Gastrocnemius medialis (tissue), 4 donors: ENCODE results near the gene MPV17. TPM values are rescaled to one million over a fixed set of nuclear protein-coding genes. Genes with fewer than 3 reads are reported as not detected.
"Not testable (repeated sequence)": the region's sequence is repeated elsewhere in the genome, so short reads cannot be mapped to it uniquely, and the experiment has no call there.

Source experiments
- ATAC-seq, 2 donors: fragments of 150-250 bp; one replicate each; pipeline ENCODE4 v1.9.1; 2016
- DNase-seq, 2 donors: peaks; one replicate each; pipeline ENCODE4 v3.0.0-alpha.2; 2019
- H3K27ac ChIP-seq, 4 donors: fragments of 200-600 bp; sonication (generic); 1 replicate in 1 of 4; 2 replicates in 3 of 4; pipeline ENCODE4 v1.5.1; 2016 to 2018; ENCODE audit warnings: mild to moderate bottlenecking in 2 of 4, moderate library complexity in 1 of 4
- H3K27me3 ChIP-seq, 3 donors: fragments of 200-600 bp; sonication (generic) in 2 of 3; 1 replicate in 1 of 3; 2 replicates in 2 of 3; pipeline versions ENCODE4 v1.5.1 to v1.6.0; 2016 to 2019; ENCODE audit warnings: mild to moderate bottlenecking in 1 of 3, moderate library complexity in 1 of 3
- H3K36me3 ChIP-seq, 2 donors: fragments of 200-600 bp; sonication (generic) in 1 of 2; one replicate each; pipeline ENCODE4 v1.5.1; 2017 to 2018
- H3K4me1 ChIP-seq, 2 donors: fragments of 200-600 bp; sonication (generic) in 1 of 2; one replicate each; pipeline ENCODE4 v1.5.1; 2016 to 2017; ENCODE audit warnings: mild to moderate bottlenecking in 2 of 2
- H3K4me3 ChIP-seq, 4 donors: fragments of 200-600 bp; sonication (generic) in 3 of 4; 1 replicate in 1 of 4; 2 replicates in 3 of 4; pipeline ENCODE4 v1.5.1; 2016 to 2019; ENCODE audit warnings: mild to moderate bottlenecking in 2 of 4
- H3K9me3 ChIP-seq, 3 donors: fragments of 200-600 bp; sonication (generic) in 2 of 3; 1 replicate in 1 of 3; 2 replicates in 2 of 3; pipeline ENCODE4 v1.5.1; 2016 to 2019
- CTCF ChIP-seq, 5 experiments: fragments of 450-650 bp in 3 of 5; fragments of 200-600 bp in 2 of 5; sonication (generic) in 2 of 5; IDR thresholded peaks in 4 of 5; conservative IDR thresholded peaks in 1 of 5; 1 replicate in 4 of 5; 2 replicates in 1 of 5; pipeline ENCODE4 v1.5.1; 2016 to 2019; ENCODE audit warnings: antibody characterized with exemption in 5 of 5, mild to moderate bottlenecking in 3 of 5, moderate library complexity in 3 of 5
- POLR2A ChIP-seq, 2 donors: fragments of 450-650 bp; IDR thresholded peaks; one replicate each; pipeline ENCODE4 v1.6.1; 2017; ENCODE audit warnings: antibody characterized with exemption in 2 of 2, mild to moderate bottlenecking in 2 of 2, moderate library complexity in 2 of 2
- in situ Hi-C, 4 donors: fragments of 200-750 bp; cut with MboI; loops; one replicate each; pipeline versions ENCODE4 v1.15.0 to v1.8.0; 2017; ENCODE audit warnings: low sequenced_read_pairs in 4 of 4
- intact Hi-C: fragments of 100-400 bp; cut with DNase I; formaldehyde crosslinking; loops from one replicate; pipeline ENCODE4 v1.15.1; 2023; ENCODE audit warnings: low total_unique reads
- total RNA-seq, 4 donors: library from RNA; depleted of rRNA; stranded (reverse); fragments of >200 nt; gene quantifications; one replicate each; pipeline versions ENCODE4 v1.1.0 to v1.2.3, GENCODE V29; 2016

The MPV17 gene
- total RNA-seq, 4 donors from 2014 or later: 9.9 to 16.0 (median 11.5) TPM

- intact Hi-C loops (loop anchor here (5.0 kb wide), 1 partner anchor 313 kb away; no protein-coding TSS in a partner anchor), in situ Hi-C loops (loop anchor here in 2 of 4 donors (10.0 to 25.0 kb wide), 2 partner anchors 171 to 313 kb away; partner anchors contain the start of gene MAPRE3 (in 2 of the 2))
- H3K27ac ChIP-seq: no peak within 1 kb of the TSS
- ATAC-seq (no peak), DNase-seq (no peak)
- no peaks in the 10 kb centered on the region for H3K36me3 ChIP-seq
- no peaks in the 10 kb centered on the region for H3K9me3 ChIP-seq
- TF ChIP-seq POLR2A (IDR thresholded peaks at IDR 0.05) (no peak), CTCF (IDR thresholded peaks at IDR 0.05 in 4 of 5, conservative IDR thresholded peaks at IDR 0.05 in 1 of 5) (no peak)
- no peak within 1 kb of the TSS for H3K4me3 ChIP-seq
- H3K4me1 ChIP-seq: peaks cover 5 to 7% of the 10 kb centered on the region in 2 donors
- no peaks in the 10 kb centered on the region for H3K27me3 ChIP-seq
Observed at GRCh38 chr2:27275211-27276150, 47.4 kb downstream of the MPV17 start, which contains the start of gene DNAJC5G. Gene DNAJC5G, plus strand, starts transcription at chr2:27275433. Its CDS starts 1,296 bp downstream, at chr2:27276729.

GRCh38 chr2:27272537-27273522, 50.1 kb downstream of the MPV17 start:
- ATAC-seq, H3K27me3 ChIP-seq, intact Hi-C loops, H3K4me3 ChIP-seq, H3K9me3 ChIP-seq, H3K4me1 ChIP-seq, DNase-seq, H3K27ac ChIP-seq, H3K36me3 ChIP-seq: not testable (repeated sequence)
- in situ Hi-C loops: loop anchor here in 1 of 4 donors (10.0 kb wide), 1 partner anchor 168 kb away; no protein-coding TSS in a partner anchor

- in situ Hi-C loops (loop anchor here in 1 of 4 donors (10.0 kb wide), 1 partner anchor 167 kb away; no protein-coding TSS in a partner anchor), intact Hi-C loops (no loop called here)
- H3K27me3 ChIP-seq: peaks cover 0 to 5% (median 3%) of the 10 kb centered on the region in 3 donors
- TF ChIP-seq POLR2A (IDR thresholded peaks at IDR 0.05) (no peak), CTCF (IDR thresholded peaks at IDR 0.05 in 4 of 5, conservative IDR thresholded peaks at IDR 0.05 in 1 of 5) (no peak)
- H3K27ac ChIP-seq: no peak overlapping the region
- no peaks in the 10 kb centered on the region for H3K9me3 ChIP-seq
- DNase-seq (no peak), ATAC-seq (no peak)
- no peaks in the 10 kb centered on the region for H3K4me1 ChIP-seq
- H3K36me3 ChIP-seq: no peaks in the 10 kb centered on the region
- H3K4me3 ChIP-seq: no peak overlapping the region
Observed at GRCh38 chr2:27271631-27272340, 51.1 kb downstream of the MPV17 start.

- H3K27ac ChIP-seq: no peak overlapping the region
- intact Hi-C loops (no loop called here), in situ Hi-C loops (loop anchor here in 1 of 4 donors (10.0 kb wide), 1 partner anchor 166 kb away; no protein-coding TSS in a partner anchor)
- peaks cover 9 to 13% (median 10%) of the 10 kb centered on the region in 3 donors for H3K27me3 ChIP-seq
- no peak for TF ChIP-seq POLR2A (IDR thresholded peaks at IDR 0.05)
- no peak for TF ChIP-seq CTCF (IDR thresholded peaks at IDR 0.05 in 4 of 5, conservative IDR thresholded peaks at IDR 0.05 in 1 of 5)
- no peaks in the 10 kb centered on the region for H3K9me3 ChIP-seq
- ATAC-seq: no peak
- H3K4me1 ChIP-seq: no peaks in the 10 kb centered on the region
- DNase-seq: no peak
- H3K4me3 ChIP-seq: no peak overlapping the region
- H3K36me3 ChIP-seq: no peaks in the 10 kb centered on the region
Observed at GRCh38 chr2:27270670-27271069, 52.2 kb downstream of the MPV17 start.
